H9 (cell line): ENCODE data around the gene FGR. TPM values are rescaled to one million over a fixed set of nuclear protein-coding genes. Genes with fewer than 3 reads are reported as not detected.

Experiments used
- DNase-seq: peaks from one replicate; pipeline ENCODE4 v3.0.0-alpha.2; 2017
- H2AFZ ChIP-seq: one replicate; pipeline ENCODE4 v1.6.1; 2013; ENCODE audit warnings: mild to moderate bottlenecking, low read length, control low read depth, moderate library complexity
- H2AK5ac ChIP-seq: 2 replicates; pipeline ENCODE4 v1.6.1; 2013; ENCODE audit warnings: low read length, control low read depth, mixed read lengths; ENCODE audit not compliant: insufficient read length
- H2BK120ac ChIP-seq: one replicate; pipeline ENCODE4 v1.6.1; 2013; ENCODE audit warnings: low read depth, mild to moderate bottlenecking, low read length, control low read depth, inconsistent platforms; ENCODE audit not compliant: poor library complexity, severe bottlenecking
- H2BK12ac ChIP-seq: 2 replicates; pipeline ENCODE4 v1.6.1; 2013; ENCODE audit warnings: low read length, control low read depth, mixed read lengths, low read depth; ENCODE audit not compliant: insufficient read length
- H2BK15ac ChIP-seq: 2 replicates; pipeline ENCODE4 v1.6.1; 2013; ENCODE audit warnings: low read depth, low read length, control low read depth
- H2BK20ac ChIP-seq: one replicate; pipeline ENCODE4 v1.6.1; 2013; ENCODE audit warnings: low read depth, mild to moderate bottlenecking, low read length, control low read depth, inconsistent platforms; ENCODE audit not compliant: poor library complexity, severe bottlenecking
- H2BK5ac ChIP-seq: 2 replicates; pipeline ENCODE4 v1.6.1; 2013; ENCODE audit warnings: low read length, control low read depth, mixed read lengths; ENCODE audit not compliant: insufficient read length
- H3K14ac ChIP-seq: 2 replicates; pipeline ENCODE4 v1.6.1; 2013; ENCODE audit warnings: low read length, control low read depth; ENCODE audit not compliant: insufficient read depth
- H3K18ac ChIP-seq: 2 replicates; pipeline ENCODE4 v1.6.1; 2013; ENCODE audit warnings: low read depth, mild to moderate bottlenecking, mixed read lengths, low read length, control low read depth; ENCODE audit not compliant: insufficient read length
- H3K23ac ChIP-seq: 2 replicates; pipeline ENCODE4 v1.6.1; 2013; ENCODE audit warnings: low read length, control low read depth, mixed read lengths, low read depth; ENCODE audit not compliant: insufficient read length
- H3K23me2 ChIP-seq: 2 replicates; pipeline ENCODE4 v1.6.1; 2013; ENCODE audit warnings: low read depth, mild to moderate bottlenecking, mixed read lengths, low read length, control low read depth; ENCODE audit not compliant: insufficient read length, poor library complexity, severe bottlenecking
- H3K27ac ChIP-seq: 2 replicates; pipeline ENCODE4 v1.5.1; 2013; ENCODE audit warnings: low read length, control low read depth, mixed read lengths, low read depth; ENCODE audit not compliant: insufficient read length
- H3K27me3 ChIP-seq: 2 replicates; pipeline ENCODE4 v1.6.1; 2013; ENCODE audit warnings: low read length, control low read depth, inconsistent platforms; ENCODE audit not compliant: insufficient read depth
- H3K4ac ChIP-seq: 2 replicates; pipeline ENCODE4 v1.6.1; 2013; ENCODE audit warnings: low read depth, mild to moderate bottlenecking, control low read depth, inconsistent platforms, low read length, moderate library complexity
- H3K4me1 ChIP-seq: 2 replicates; pipeline ENCODE4 v1.6.1; 2013; ENCODE audit warnings: low read length, control low read depth, inconsistent platforms; ENCODE audit not compliant: insufficient read depth
- H3K4me2 ChIP-seq: 2 replicates; pipeline ENCODE4 v1.6.1; 2013; ENCODE audit warnings: low read length, control low read depth, mixed read lengths; ENCODE audit not compliant: insufficient read length, insufficient read depth
- H3K56ac ChIP-seq: 2 replicates; pipeline ENCODE4 v1.6.1; 2013; ENCODE audit warnings: low read depth, mild to moderate bottlenecking, mixed read lengths, low read length, control low read depth; ENCODE audit not compliant: insufficient read length
- H3K79me1 ChIP-seq: 2 replicates; pipeline ENCODE4 v1.6.1; 2013; ENCODE audit warnings: low read depth, mild to moderate bottlenecking, moderate library complexity, low read length, control low read depth, inconsistent platforms; ENCODE audit not compliant: insufficient read depth, poor library complexity, severe bottlenecking
- H3K79me2 ChIP-seq: 2 replicates; pipeline ENCODE4 v1.6.1; 2013; ENCODE audit warnings: low read length, control low read depth, inconsistent platforms; ENCODE audit not compliant: insufficient read depth
- H3K9ac ChIP-seq: 2 replicates; pipeline ENCODE4 v1.6.1; 2013; ENCODE audit warnings: low read length, control low read depth, mixed read lengths; ENCODE audit not compliant: insufficient read length; ENCODE audit errors: extremely low read depth
- H3K9me3 ChIP-seq: one replicate; pipeline ENCODE4 v1.6.1; 2013; ENCODE audit warnings: low read depth, low read length, inconsistent platforms; ENCODE audit not compliant: control insufficient read depth
- H3T11ph ChIP-seq: one replicate; pipeline ENCODE4 v1.6.1; 2013; ENCODE audit warnings: mild to moderate bottlenecking, low read length, control low read depth, inconsistent platforms
- H4K20me1 ChIP-seq: one replicate; pipeline ENCODE4 v1.6.1; 2013; ENCODE audit not compliant: control insufficient read depth, insufficient read length, insufficient read depth
- H4K5ac ChIP-seq: 2 replicates; pipeline ENCODE4 v1.6.1; 2013; ENCODE audit warnings: low read depth, mild to moderate bottlenecking, mixed read lengths, low read length, control low read depth; ENCODE audit not compliant: insufficient read length
- H4K8ac ChIP-seq: replicated peaks from 2 replicates; pipeline ENCODE4 v1.6.1; 2013; ENCODE audit warnings: low read length, control low read depth, mixed read lengths, low read depth; ENCODE audit not compliant: insufficient read length
- H4K91ac ChIP-seq: 2 replicates; pipeline ENCODE4 v1.6.1; 2013; ENCODE audit warnings: low read depth, mild to moderate bottlenecking, moderate library complexity, mixed read lengths, low read length, control low read depth; ENCODE audit not compliant: insufficient read length
- H3K27ac Mint-ChIP-seq, 3 experiments: 2 replicates in 2 of 3; 3 replicates in 1 of 3; pipeline ENCODE4 v1.8.0; 2020 to 2021; ENCODE audit warnings: mixed read lengths in 3 of 3, mild to moderate bottlenecking in 1 of 3, moderate library complexity in 1 of 3
- H3K27me3 Mint-ChIP-seq: 2 replicates; pipeline ENCODE4 v1.8.0; 2021; ENCODE audit warnings: low read depth, mild to moderate bottlenecking, moderate library complexity, mixed read lengths
- H3K36me3 Mint-ChIP-seq, 3 experiments: 2 replicates in 2 of 3; 3 replicates in 1 of 3; pipeline ENCODE4 v1.8.0; 2020 to 2021; ENCODE audit warnings: low read depth in 3 of 3, mixed read lengths in 3 of 3; ENCODE audit not compliant: insufficient read depth in 1 of 3
- H3K4me1 Mint-ChIP-seq, 2 experiments: 2 replicates each; pipeline ENCODE4 v1.8.0; 2020; ENCODE audit warnings: mixed read lengths in 2 of 2
- H3K4me3 Mint-ChIP-seq, 2 experiments: 2 replicates in 1 of 2; 3 replicates in 1 of 2; pipeline ENCODE4 v1.8.0; 2020 to 2021; ENCODE audit warnings: mild to moderate bottlenecking in 2 of 2, mixed read lengths in 2 of 2, moderate library complexity in 1 of 2
- H3K9me3 Mint-ChIP-seq, 2 experiments: 2 replicates in 1 of 2; 3 replicates in 1 of 2; pipeline ENCODE4 v1.8.0; 2020; ENCODE audit warnings: mild to moderate bottlenecking in 2 of 2, mixed read lengths in 2 of 2, moderate library complexity in 1 of 2
- CTCF ChIP-seq: fragments of 200-600 bp; sonication (generic); conservative IDR thresholded peaks from 3 replicates; pipeline ENCODE4 v1.8.0; 2021; ENCODE audit warnings: antibody characterized with exemption, mild to moderate bottlenecking
- WGBS: extraction: QIAGEN DNeasy Blood & Tissue Kit; methylation state at CpG from one replicate; pipeline ENCODE4 v1.1.7; 2013; ENCODE audit warnings: missing lambda C conversion rate, low lambda C conversion rate, mixed read lengths; ENCODE audit not compliant: insufficient read length; ENCODE audit errors: extremely low coverage; 5-methylcytosine and 5-hydroxymethylcytosine counted together
- total RNA-seq: library from RNA; stranded (reverse); gene quantifications from 2 replicates; pipeline ENCODE4 v1.2.1, GENCODE V29; 2021

Gene FGR
- total RNA-seq, 1 experiment from 2014 or later, result not detected

GRCh38 chr1:27671964-27672749 is 37.2 kb upstream of the FGR start, which contains the start of gene IFI6:
IFI6 (minus strand) TSS chr1:27672192; CDS start chr1:27669314, 2,878 bp downstream.
- Histone ChIP-seq H2BK120ac (no peak within 1 kb of the TSS), H2AFZ (peak within 1 kb of the TSS; percentile 42), H3K14ac (no peak within 1 kb of the TSS), H4K8ac (no peak within 1 kb of the TSS), H4K20me1 (no peaks in the 10 kb centered on the region), H4K5ac (no peak within 1 kb of the TSS), H3K4me1 (no peaks in the 10 kb centered on the region; the same call in 1 of the 2 replicates), H3K9me3 (no peaks in the 10 kb centered on the region), H3K79me1 (no peaks in the 10 kb centered on the region), H2BK15ac (no peak within 1 kb of the TSS), H2BK20ac (no peak within 1 kb of the TSS), H3K4me2 (peak within 1 kb of the TSS; percentile 68), H3K23ac (no peak within 1 kb of the TSS), H3K56ac (no peak within 1 kb of the TSS), H3K27ac (no peak within 1 kb of the TSS), H3T11ph (no peak within 1 kb of the TSS), H3K4ac (no peak within 1 kb of the TSS), H2BK5ac (no peak within 1 kb of the TSS), H4K91ac (no peak within 1 kb of the TSS), H3K23me2 (peaks cover 10% of the 10 kb centered on the region), H3K9ac (no peak within 1 kb of the TSS), H3K18ac (no peak within 1 kb of the TSS), H2AK5ac (no peak within 1 kb of the TSS), H3K79me2 (no peaks in the 10 kb centered on the region), H2BK12ac (no peak within 1 kb of the TSS), H3K27me3 (no peaks in the 10 kb centered on the region; the same call in 1 of the 2 replicates)
- peak; percentile 78 for DNase-seq
- Mint-ChIP-seq H3K27ac (peak within 1 kb of the TSS in 2 of 3 experiments; percentile 84 to 88; a peak in 6 of 7 replicates), H3K27me3 (peaks cover 24% of the 10 kb centered on the region), H3K4me3 (peak within 1 kb of the TSS; percentile 70 to 80), H3K36me3 (no peaks in the 10 kb centered on the region), H3K9me3 (no peaks in the 10 kb centered on the region), H3K4me1 (peaks cover 9 to 20% of the 10 kb centered on the region in 2 experiments)
- no CpG with 5 or more reads among the region's 10 CpGs for WGBS
- peak; percentile 42; the same call in 2 of the 3 replicates for TF ChIP-seq CTCF
